GM21576 (cell line): ENCODE data around the gene FRMD4A.
"Not testable (repeated sequence)": the region's sequence is repeated elsewhere in the genome, so short reads cannot be mapped to it uniquely, and the experiment has no call there.

Experiments used
- ATAC-seq: cut with Tn5 transposase; IDR thresholded peaks from one replicate; pipeline ENCODE4 v1.9.1; 2021; ENCODE audit warnings: mild to moderate bottlenecking, moderate library complexity; ENCODE audit not compliant: unreplicated experiment

The FRMD4A gene

GRCh38 chr10:14156104-14156503, 174.6 kb downstream of the FRMD4A start:
- ATAC-seq, result no peak

GRCh38 chr10:14153570-14154055, 177.1 kb downstream of the FRMD4A start:
- no peak for ATAC-seq

- ATAC-seq, result no peak
These were observed 179.2 kb downstream of the FRMD4A start for GRCh38 chr10:14151571-14151970.

DNA sequence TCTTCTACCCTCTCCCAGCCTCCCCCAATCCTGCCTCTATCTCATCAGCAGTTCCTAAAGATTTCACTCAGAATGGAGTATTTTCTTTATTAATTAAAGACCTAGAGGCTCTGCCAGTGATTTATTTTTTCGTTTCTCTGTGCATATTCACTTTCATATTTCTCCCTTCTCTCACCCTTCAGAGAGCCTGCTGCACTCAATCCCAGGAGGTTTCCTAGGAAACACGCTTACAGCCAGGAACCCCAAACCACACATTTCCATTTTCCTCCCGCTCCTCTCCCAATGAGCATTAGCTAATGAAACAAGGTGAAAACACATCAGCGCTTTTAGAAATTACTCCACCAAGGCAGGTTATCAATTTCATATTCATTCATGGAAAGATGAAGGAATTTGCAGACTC, 180.2 kb downstream of the FRMD4A start:
- ATAC-seq, result no peak

DNA sequence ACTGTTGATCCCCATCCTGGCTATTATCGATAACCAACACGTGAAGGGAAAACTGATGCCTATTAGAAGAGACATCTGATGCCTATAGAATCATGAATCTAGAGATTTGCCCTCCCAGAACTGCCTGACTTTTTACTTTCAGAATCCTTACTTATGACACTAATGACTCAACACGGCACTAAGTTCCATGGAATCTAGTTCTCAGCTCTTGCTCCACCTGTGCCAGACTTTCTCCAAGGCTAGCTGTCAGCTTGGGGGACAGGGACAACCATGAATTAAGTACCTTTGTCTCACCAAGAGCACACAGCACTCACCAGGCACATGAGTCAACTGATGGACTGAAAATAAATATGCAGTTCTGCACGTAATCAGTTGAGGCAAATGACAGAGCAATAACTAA, 184.2 kb downstream of the FRMD4A start:
- no peak for ATAC-seq

DNA sequence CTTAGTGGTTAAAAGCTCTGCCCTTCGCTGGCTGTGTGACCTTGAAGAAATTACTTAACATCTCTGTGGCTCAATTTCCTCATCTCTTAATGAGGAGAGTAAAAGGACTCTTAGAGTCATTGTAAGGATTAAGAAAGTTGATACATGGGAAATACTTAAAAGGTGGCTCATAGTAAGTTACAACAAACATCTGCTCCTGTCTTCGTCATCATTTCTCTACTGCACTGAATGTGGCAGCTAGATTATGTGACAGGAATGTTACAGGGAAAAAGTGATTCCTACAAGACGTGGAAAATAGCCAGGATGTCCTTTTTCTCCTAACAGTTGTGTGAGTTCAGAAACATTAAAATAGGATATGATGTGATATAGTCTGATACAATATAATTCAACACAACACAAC, 184.7 kb downstream of the FRMD4A start:
- ATAC-seq, result no peak

- ATAC-seq, result no peak
These were observed 186.3 kb downstream of the FRMD4A start for GRCh38 chr10:14144451-14144850.

GRCh38 chr10:14142606-14143250, 188.0 kb downstream of the FRMD4A start:
- no peak for ATAC-seq

GRCh38 chr10:14141283-14141682, 189.4 kb downstream of the FRMD4A start:
- no peak for ATAC-seq

- ATAC-seq, result no peak
These were observed 193.3 kb downstream of the FRMD4A start for GRCh38 chr10:14137391-14137790.

DNA sequence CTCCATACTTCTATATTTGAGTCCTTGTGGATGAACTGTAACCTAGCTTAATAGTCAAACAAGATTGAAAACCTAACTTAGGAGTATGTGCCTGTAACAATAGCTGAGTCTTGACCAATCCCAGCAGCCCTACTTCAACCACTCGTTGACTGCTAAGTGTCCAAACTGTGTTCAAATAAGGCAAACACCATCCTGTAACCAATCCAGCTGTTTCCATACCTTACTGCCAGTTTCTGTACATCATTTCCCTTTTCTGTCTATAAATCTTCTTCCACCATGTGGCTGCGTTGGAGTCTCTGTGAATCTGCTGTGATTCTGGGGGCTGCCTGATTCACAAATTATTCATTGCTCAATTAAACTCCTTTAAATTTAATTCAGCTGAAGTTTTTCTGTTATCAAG, 195.5 kb downstream of the FRMD4A start:
- not testable (repeated sequence) for ATAC-seq

DNA sequence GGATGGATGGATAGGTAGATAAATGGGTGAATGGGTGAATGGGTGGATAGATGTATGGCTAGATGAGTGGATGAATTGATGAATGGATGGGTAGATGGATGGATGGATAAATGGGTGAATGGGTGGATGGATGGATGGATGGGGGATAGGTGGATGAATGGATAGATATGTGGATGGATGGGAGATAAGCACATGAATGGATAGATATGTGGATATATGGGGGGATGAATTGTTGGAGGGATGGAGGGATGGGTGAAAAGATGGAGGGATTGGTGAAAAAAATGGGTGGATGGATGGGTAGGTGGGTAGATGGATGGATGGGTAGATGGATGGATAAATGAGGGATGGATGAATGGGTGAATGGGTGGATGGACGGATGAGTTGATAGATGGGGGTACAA, 196.4 kb downstream of the FRMD4A start:
- ATAC-seq, result no peak

GRCh38 chr10:14131261-14131960, 199.3 kb downstream of the FRMD4A start:
- no peak for ATAC-seq

GRCh38 chr10:14129770-14130169, 201.0 kb downstream of the FRMD4A start:
- ATAC-seq, result no peak

DNA sequence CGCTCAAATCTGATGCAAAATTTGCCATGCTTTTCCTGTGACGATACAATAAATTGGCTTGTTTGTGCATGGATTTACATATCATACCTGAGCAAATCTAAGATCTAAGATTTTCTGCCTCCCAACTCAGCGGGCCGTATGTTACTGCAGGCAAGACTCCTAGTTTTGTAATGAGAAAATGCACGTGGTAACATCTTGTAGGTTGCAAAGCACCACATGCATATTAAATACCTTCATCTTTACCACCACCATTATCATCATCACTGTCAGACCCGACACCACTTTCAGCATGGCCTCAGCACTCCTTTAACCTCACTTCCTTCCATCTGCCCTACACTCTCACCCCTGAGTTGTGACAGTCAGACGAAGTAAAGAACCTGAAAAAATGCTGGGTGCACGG, 202.2 kb downstream of the FRMD4A start:
- no peak for ATAC-seq

DNA sequence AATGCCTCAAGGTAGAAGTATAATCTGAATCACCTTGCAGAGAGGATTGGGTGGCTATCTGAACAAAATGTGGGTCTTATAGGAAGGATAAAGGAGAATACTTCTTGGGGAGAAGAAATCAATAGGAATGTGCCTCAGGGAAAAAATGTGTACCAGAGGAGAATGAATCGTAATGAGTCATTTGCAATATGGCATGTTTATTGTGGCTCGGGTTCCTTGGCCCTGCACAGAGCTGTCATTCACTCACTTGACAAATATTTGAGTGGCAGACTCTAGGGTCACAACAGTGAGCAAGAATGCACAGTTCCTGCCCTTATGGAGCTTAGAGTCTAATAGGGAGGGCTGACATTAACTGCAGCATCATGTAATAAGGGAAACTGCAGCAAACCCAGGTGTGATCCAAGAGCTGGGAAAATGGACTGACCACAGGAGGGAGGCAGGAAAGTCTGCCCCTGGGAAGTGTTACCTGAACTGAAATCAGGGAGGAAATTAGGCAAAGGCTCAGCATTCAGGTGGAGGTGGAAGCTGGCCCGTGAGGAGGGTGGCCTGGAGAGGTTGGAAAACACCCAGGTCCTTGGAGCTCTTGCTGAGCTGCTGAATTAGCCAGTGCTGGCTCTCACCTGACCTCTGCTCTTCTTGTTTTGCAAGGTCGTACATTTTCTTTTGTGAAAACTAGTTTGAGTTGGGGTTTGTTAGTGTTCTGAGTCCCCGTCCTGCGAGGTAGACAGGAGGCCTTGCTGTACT, 203.9 kb downstream of the FRMD4A start:
- ATAC-seq, result no peak

DNA sequence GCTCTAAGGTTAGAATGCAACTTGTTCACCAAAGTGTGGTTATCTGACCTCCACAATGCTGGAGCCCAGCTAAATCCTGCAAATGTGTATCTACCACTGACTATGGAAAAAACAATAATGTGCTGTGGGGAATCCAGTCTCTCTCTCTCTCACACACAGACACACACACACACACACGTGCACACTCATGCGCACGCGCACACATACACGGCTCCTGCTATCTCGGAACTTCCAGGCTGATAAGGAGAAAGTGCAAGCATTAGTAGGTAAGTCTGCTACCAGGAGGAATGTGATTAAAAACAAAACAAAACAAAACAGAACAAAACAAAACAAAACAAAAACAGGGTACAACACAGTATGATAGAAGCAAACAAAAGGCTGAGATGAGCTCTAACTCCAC, 205.2 kb downstream of the FRMD4A start:
- no peak for ATAC-seq

DNA sequence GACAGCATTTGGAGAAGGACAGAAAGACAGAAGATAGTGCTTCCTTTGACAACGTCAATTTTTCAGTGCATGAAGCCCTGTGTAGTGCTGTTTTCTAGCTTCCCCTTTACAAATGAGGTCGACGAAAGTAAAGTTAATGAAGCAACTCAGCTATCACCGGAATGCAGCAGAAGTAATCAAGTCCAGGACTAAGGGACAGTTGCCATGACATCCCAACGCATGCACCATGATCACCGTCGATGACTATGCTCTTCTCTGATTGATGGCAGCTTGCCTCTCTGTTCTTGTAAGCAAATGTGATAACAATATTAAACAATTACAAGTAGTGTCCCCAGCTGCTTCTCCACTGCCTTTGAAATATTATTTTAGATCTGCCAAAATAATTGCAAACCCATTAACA, 205.8 kb downstream of the FRMD4A start:
- no peak for ATAC-seq

DNA sequence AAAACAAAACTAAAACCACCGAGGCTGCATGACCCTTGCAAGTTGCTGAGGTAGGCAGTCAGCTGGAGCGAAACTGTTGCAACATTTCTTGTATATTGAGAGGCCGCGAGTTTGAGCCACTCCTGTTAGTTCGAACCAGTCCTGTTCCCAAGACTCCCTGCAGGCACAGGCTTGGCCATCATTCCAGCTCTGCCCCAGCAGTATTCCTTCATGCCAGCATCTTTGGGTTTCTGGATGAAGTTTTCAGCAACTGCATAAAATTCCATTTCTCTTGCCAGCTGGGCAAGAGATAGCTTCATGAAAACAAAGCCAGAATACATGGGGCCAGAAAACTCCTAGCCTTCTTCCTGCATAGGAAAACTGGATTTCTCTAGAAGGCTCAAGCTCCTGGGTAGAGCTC, 207.6 kb downstream of the FRMD4A start:
- ATAC-seq, result no peak

- ATAC-seq, result no peak
These were observed 209.9 kb downstream of the FRMD4A start for GRCh38 chr10:14120812-14121211.

DNA sequence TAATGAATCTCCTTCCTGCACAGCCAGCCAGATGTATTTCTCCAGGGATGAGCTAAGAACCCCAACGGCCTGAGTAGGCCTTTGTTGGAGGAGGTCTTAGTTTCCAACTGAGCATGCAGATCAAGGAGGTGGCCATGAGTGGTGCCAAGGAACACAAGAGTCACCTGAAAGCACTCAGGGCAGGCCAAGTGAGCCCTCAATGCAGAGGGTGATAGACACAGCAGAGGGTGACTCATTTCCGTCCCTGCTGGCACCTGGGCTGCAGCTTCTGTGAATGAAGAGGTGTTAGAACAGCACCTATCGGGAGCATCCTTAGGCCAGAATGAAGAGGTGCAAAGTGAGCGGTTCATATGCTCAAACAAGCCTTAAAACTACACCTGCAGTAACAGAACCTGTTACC, 211.8 kb downstream of the FRMD4A start:
- no peak for ATAC-seq

DNA sequence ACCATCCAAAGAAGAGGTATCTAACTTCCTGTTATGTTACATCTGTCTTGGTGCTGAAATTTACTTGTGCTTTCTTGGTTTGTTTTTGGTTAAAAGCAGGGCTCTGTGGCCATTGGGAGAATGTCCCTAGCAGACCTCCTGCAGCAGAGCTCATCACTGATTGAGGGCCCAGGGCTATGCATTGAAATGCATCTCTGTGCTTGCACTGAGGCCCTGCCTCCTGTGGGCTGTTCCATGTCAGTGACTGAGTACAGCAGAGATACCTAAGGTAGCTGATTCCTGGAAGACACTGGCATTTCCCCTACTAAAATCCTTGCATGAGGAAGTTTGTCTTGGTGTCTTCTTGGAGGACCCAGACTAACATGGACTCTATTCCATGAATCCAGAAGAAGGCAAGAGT, 213.9 kb downstream of the FRMD4A start:
- no peak for ATAC-seq
